ENCODE results near the gene TGFB3.
A peak's percentile ranks its signal among the peaks of the same experiment; 100 is the strongest.
"Not testable (repeated sequence)": the region's sequence is repeated elsewhere in the genome, so short reads cannot be mapped to it uniquely, and the experiment has no call there.

The TGFB3 gene

DNA sequence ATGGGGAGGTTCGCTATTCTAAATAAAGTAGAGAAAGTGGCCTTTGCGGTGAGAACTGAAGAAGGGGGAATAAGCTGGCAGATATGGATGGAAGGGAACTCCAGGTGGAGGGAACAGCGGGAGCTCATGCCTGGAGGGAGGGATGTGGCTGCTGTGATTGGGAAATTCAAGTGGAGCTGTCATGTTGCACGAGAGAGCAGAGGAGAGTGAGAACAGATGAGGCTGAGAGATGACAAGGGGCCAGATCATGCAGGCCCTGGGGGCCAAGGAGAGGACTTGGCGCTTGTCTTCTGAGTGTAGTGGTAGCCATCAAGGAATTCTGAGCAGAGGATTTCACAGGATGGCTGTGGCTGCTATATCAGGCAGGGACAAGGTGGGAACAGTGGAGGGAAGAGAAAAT lies 35.0 kb downstream of the TGFB3 start:
- DNase-seq = peak; percentile 62

DNA sequence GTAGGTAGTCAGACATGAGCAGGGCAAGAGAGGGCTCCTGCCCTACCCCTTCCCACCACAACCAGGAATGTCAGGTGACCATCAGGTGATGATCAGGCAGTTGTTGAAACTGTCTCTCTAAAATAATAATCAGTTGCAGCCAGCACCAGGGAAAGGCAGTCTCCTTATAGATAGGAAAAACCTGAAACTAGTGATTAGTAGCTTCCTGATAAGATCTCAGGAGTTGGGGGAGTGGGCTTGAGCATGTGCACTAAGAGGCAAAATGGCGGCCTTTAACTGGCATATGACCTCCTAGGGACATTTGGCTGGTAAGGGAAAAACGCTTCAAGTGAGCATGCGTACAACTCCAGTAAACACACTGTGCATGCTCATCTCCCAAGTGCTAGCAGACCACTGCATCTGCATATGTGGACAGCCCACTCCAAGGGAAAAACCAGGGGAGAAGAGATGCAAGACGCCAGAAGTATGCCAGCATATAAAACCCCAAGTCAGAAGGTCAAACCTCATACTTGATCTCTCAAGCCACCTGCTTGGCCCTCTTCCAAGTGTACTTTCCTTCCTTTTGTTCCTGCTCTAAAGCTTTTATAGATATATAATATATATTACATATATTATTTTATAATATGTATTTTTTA lies 37.1 kb downstream of the TGFB3 start:
- DNase-seq = no peak

DNA sequence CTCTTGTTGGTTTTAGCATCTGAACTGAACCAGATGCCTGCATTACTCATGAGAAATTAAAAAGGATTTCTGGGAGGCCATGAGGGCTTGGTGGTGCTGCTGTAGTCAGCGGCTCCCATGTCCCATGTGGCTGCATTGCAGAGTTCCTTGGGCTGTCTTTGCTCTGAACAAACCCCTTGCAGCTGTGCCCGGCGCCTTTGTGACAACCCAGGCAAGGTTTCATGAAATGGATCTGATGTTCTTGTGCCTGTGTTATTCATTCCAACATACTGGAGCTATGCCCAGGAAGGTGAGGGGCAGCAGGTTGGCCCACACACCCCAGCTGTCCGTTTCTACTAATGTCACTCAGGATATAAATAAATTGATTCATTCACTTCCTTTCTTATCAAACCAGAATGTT lies 40.8 kb downstream of the TGFB3 start:
- DNase-seq = no peak

DNA sequence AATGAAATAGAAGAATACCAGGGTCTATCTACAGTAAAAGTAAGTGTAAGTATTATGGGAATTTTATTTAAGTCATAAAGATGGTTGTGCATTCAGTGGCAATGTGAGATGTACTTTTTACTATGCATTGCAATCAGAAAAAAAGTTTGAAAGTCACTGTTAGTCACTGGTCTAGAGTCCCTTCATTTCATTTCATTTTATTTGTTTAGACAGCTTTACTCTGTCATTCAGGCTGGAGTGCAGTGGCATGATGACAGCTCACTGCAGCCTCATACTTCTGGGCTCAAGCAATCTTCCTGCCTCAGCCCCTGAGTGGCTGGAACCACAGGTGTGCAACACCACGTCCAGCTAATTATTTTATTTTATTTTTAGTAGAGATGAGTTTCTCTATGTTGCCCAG lies 42.6 kb downstream of the TGFB3 start:
- no peak for DNase-seq

DNA sequence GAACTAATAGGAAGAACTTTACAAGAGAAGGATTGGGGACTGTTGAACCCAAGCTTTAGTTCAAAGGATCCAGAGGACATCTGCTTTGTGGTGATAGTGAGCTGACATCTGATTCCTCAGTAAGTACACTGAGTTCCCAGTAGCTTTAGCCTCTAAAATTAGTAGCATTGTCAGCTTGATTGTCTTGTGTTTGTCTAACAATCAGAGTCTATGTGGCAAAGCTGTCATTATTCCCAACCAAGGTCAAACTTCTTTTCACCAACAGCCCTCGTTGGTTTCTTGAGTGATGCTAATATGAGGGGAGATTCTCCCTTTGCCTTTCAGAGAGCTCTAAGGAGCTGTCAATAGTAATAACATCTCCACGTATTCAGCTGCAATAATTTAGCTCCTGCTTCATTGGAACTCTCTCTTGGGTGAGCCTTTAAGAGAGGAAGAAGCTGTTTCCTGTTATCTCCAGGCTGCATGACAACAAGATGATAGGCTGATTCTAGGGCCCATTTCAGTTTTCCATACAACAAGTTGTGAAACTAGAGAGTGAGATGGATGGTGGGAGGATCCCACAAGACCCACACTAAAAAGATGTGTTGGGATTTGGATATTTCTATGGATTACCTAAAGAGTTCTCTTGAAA lies 46.7 kb downstream of the TGFB3 start:
- DNase-seq = no peak

- no peak for DNase-seq
Observed at GRCh38 chr14:75933712-75934296, 48.0 kb downstream of the TGFB3 start.

DNA sequence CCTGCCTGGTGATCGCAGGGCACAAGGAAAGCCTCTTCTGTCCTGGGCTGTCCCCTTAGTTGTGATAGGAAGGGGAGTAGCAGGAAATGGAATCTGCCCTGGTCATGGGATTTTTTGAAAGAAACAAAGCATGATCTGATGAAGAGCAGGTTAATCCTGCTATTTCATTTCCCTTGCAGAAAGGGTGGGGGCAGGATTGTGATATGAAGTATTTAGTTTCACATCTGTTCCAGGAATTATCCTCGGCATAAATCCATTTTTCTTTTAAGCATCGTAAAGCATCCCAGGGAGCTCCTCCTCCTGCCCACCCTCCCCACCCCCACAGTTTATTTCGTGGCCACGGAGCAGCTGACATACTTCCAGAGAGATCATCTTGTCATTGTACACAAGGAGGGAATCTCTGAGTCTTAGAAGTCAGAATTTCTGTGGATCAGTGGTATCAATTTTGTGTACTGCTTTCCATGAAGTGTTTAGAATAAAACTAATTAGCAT lies 53.1 kb downstream of the TGFB3 start:
- no peak for DNase-seq

GRCh38 chr14:75927564-75928087 lies 54.2 kb downstream of the TGFB3 start:
- DNase-seq = no peak

GRCh38 chr14:75926431-75927115 lies 55.2 kb downstream of the TGFB3 start:
- no peak for DNase-seq

- DNase-seq = not testable (repeated sequence)
Observed at GRCh38 chr14:75925141-75925840, 56.5 kb downstream of the TGFB3 start.

DNA sequence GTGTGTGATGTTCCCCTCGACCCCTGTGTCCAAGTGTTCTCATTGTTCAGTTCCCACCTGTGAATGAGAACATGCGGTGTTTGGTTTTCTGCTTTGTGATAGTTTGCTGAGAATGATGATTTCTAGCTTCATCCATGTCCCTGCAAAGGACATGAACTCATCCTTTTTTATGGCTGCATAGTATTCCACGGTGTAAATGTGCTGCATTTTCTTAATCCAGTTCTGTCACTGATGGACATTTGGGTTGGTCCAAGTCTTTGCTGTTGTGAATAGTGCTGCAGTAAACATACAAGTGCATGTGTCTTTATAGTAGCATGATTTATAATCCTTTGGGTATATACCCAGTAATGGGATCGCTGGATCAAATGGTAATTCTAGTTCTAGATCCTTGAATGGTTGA lies 61.4 kb downstream of the TGFB3 start:
- DNase-seq = not testable (repeated sequence)

- DNase-seq = no peak
Observed at GRCh38 chr14:75917946-75918335, 63.9 kb downstream of the TGFB3 start.

- DNase-seq = no peak
Observed at GRCh38 chr14:75917322-75917945, 64.4 kb downstream of the TGFB3 start.

DNA sequence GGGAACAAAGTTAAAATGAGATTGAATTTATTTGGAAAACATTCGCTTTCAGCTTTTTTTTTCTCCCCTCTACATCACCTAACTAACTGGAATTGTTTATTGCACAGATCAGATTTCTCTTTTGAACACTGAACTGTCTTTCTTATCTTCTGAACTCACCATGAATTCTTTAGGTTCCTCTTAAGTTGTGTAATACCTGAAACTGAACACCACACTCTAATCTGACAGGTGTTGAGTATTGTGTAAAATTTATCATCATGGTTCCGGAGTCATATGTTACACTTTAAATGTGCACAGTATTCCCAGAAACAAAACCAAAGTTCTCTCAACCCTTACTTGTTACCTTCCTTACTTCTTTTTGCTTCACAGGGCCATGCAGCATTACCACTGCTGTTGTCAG lies 66.8 kb downstream of the TGFB3 start:
- no peak for DNase-seq

DNA sequence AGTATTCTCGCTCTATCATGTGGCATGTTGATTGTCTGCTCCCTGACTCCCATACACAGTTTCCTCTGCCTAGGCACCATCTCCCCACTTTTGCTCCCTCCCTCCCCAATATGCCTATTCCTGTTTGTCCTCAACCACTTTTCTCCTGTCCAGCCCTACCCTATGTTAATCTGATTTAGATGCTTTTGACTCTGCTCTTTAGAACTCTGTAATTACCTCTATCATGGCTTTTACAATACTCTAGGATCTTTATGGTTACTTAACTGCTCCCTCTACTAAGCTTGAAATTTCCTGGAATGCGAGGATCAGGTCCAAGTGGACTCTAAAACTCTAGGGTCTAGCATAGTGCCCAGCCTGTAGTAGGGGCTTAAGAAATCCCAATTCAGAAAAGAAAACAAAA lies 68.6 kb downstream of the TGFB3 start:
- DNase-seq = no peak

GRCh38 chr14:75911883-75912282 lies 69.9 kb downstream of the TGFB3 start:
- peak; percentile 89 for DNase-seq

GRCh38 chr14:75910048-75910447 lies 71.7 kb downstream of the TGFB3 start:
- DNase-seq = no peak

GRCh38 chr14:75909630-75910029 lies 72.2 kb downstream of the TGFB3 start:
- no peak for DNase-seq

Data from islet precursor cell (in vitro differentiated cells).